SK-N-MC (cell line): ENCODE results near the gene C12orf76.

Experiments
- DNase-seq: peaks from one replicate; pipeline ENCODE4 v3.0.0-alpha.2; 2011; ENCODE audit warnings: low read depth, low spot score
- H3K27ac ChIP-seq: fragments of 200-600 bp; sonication (generic); 2 replicates; pipeline ENCODE4 v1.5.1; 2016; ENCODE audit warnings: mixed run types
- H3K36me3 ChIP-seq: fragments of 200-600 bp; sonication (generic); 2 replicates; pipeline ENCODE4 v1.6.1; 2017; ENCODE audit warnings: antibody characterized with exemption, low read length, mixed read lengths; ENCODE audit not compliant: insufficient read depth
- H3K4me3 ChIP-seq: fragments of 200-600 bp; sonication (generic); 2 replicates; pipeline ENCODE4 v1.5.1; 2016
- H3K9ac ChIP-seq: fragments of 200-600 bp; sonication (generic); 2 replicates; pipeline ENCODE4 v1.8.0; 2017; ENCODE audit warnings: mixed run types, mixed read lengths; ENCODE audit not compliant: insufficient read length
- H3K9me3 ChIP-seq: fragments of 200-600 bp; sonication (generic); 2 replicates; pipeline ENCODE4 v1.6.1; 2017; ENCODE audit warnings: low read depth, mild to moderate bottlenecking, antibody characterized with exemption, low read length, moderate library complexity, mixed read lengths
- EZH2 ChIP-seq: fragments of 200-600 bp; sonication (generic); IDR thresholded peaks from one replicate; pipeline ENCODE4 v1.6.1; 2017; ENCODE audit warnings: antibody characterized with exemption
- FOXP2 ChIP-seq: optimal IDR thresholded peaks from 2 replicates; pipeline ENCODE3; 2011; ENCODE audit warnings: mild to moderate bottlenecking, moderate library complexity; ENCODE audit not compliant: insufficient read depth; ENCODE audit errors: extremely low read length, control extremely low read depth
- POLR2AphosphoS5 ChIP-seq: IDR thresholded peaks from 2 replicates; pipeline ENCODE4 v1.6.1; 2012; ENCODE audit warnings: mild to moderate bottlenecking, low read depth, low read length, borderline replicate concordance

The C12orf76 gene

DNA sequence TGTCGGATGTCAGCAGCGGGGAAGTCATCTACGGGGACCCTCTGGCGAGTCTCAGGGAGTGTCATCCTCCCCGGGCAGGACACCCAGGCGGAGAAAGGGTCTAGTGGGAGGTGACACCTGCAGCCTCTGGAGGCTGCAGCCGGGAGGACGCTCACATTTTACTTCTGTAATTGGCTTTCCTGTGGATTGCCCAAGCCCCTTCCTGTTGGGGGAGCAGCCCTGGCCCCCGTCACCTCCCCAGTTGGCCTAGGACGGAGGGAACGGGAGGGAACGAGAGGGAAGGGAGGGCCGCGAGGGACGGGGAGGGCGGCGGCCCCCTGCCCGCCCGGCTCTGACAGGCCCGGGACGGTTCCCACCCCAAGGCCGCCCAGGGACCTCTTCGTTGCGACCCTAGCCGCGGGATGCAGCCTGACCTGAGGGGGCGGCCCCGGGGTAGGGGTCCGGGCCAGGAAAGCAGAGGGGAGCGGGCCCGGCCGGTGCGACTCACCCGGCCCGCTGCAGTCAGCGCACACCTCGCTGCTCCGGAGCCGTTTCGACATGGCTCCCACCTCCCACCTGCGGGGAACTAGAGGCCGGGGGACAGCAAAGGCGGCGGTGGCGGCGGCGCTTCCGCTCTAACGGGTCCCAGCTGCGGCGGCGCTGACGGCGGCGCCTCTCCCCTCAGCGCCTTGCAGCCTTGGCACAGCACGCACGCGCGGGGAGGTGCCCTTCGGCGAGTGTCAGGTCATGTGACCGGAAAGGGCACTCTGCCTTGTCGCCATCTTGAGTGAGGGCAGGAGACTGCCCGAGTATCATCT, 52.4 kb downstream of the C12orf76 start, which contains the start of gene GIT2:
GIT2 (minus strand) TSS at position 683 of the 797 bp plus-strand sequence; CDS start at position 539, 144 bp downstream.
- TF ChIP-seq POLR2AphosphoS5, result peak; percentile 90
- no peak for TF ChIP-seq EZH2
- Histone ChIP-seq H3K4me3 (peak within 1 kb of the TSS; percentile 94), H3K9ac (peak within 1 kb of the TSS; percentile 90), H3K9me3 (no peaks in the 10 kb centered on the region), H3K36me3 (peaks cover 7% of the 10 kb centered on the region), H3K27ac (peak within 1 kb of the TSS; percentile 78)
- DNase-seq, result peak; percentile 59

DNA sequence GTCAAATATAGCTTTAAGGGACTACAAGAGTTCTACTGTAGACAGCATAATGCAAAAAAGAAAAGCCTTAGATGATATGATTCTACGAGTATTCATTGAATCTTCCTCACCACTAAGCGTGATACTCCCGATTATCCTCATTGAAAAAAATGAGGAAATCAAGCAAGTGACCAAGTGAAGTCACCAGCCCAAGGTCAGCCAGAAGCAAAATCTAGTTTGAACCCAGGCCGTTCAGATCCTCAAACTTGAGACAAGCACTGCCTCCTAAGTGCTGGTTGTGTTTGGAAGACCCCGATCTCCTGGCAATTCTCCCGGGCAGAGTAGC, 53.0 kb downstream of the C12orf76 start:
- DNase-seq, result no peak
- Histone ChIP-seq H3K9me3 (no peaks in the 10 kb centered on the region), H3K27ac (no peak overlapping the region), H3K4me3 (peak overlapping the region; percentile 94), H3K9ac (peak overlapping the region; percentile 90), H3K36me3 (peaks cover 12% of the 10 kb centered on the region)
- TF ChIP-seq FOXP2 (no peak), POLR2AphosphoS5 (no peak), EZH2 (no peak)

DNA sequence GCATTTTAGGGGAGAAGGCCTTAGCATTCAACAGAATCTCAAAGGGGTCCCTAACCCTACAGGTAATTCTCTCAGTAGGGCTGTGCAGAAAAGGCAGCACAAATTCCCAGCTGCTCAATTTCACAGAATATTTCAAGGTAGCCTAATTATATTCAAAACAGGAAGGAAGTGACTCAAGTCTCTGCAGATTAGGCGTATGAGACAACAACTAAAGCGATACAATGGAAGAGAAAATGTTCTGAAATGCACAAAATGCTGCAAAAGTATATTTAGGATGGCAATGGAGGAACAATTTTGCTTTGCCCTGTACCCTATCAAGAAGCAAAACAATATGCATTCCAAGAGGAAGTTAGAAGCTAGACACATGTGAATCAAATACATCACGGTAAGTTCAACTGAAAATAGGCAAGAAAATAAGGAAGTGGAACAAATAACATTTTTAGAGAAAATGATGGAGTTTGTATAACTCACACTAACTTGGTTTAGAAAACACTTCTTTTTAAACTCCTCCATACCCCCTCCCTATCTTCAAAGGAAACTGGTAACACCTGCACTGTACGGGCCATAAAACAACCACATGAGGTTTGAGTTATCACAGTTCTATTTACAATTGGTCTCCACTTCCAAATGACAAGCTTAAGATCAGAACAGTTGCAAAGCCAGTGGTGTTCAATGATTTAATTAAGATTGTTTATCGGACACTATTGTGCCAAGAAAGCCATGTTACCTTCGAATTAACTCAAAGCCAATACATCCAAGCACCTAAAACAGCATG, 53.7 kb downstream of the C12orf76 start:
- Histone ChIP-seq H3K9me3 (no peaks in the 10 kb centered on the region), H3K4me3 (peak overlapping the region; percentile 94), H3K9ac (peak overlapping the region; percentile 90), H3K36me3 (peaks cover 18% of the 10 kb centered on the region), H3K27ac (no peak overlapping the region)
- TF ChIP-seq POLR2AphosphoS5 (no peak), FOXP2 (no peak), EZH2 (no peak)
- no peak for DNase-seq

DNA sequence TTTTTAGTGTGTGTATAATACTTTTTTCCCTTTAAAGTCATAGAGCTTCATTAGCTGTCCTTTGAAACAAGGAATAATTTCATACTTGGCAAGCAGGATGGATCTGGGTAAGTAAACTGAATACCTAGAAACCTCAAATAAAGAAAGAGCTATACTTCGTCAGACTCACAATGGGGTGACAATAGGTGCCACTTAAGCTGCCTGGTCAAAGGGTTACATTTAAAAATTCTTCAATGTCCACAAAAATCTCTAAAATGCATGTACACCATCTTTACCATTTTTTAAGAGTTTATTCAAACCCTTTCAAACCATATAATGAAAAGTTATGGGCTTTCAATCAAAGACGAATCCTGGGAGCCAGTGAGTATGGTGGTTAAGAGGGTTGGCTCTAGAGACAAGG, 55.2 kb downstream of the C12orf76 start:
- TF ChIP-seq EZH2 (no peak), FOXP2 (no peak), POLR2AphosphoS5 (no peak)
- H3K27ac ChIP-seq, result no peak overlapping the region
- H3K9ac ChIP-seq, result no peak overlapping the region
- no peaks in the 10 kb centered on the region for H3K9me3 ChIP-seq
- no peak overlapping the region for H3K4me3 ChIP-seq
- peaks cover 29% of the 10 kb centered on the region for H3K36me3 ChIP-seq
- DNase-seq, result no peak

DNA sequence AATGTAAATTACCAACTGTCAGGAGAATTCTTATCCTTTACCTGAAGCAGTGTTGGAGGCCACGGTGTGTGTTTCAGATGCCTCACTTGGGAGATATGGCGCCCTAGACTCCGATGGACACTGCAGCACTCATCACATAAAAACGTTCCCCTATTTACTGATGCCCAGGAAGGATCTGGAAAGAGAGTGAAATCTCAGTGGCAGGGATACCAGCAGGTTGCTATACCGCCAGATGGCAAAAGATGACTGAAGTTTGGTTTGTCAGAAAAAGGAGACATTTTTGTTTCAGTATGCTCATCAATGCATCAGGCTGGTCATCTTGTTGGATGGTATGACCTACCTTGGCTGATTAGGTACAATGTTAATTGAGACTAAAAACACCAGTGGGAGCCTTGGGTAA, 56.7 kb downstream of the C12orf76 start:
- Histone ChIP-seq H3K36me3 (peaks cover 37% of the 10 kb centered on the region), H3K4me3 (no peak overlapping the region), H3K27ac (no peak overlapping the region), H3K9ac (no peak overlapping the region), H3K9me3 (no peaks in the 10 kb centered on the region)
- no peak for TF ChIP-seq FOXP2
- TF ChIP-seq POLR2AphosphoS5, result no peak
- no peak for TF ChIP-seq EZH2
- DNase-seq, result no peak
